ENCODE results near the gene CFAP20DC. TPM values are rescaled to one million over a fixed set of nuclear protein-coding genes. Genes with fewer than 3 reads are reported as not detected.

CFAP20DC gene
- total RNA-seq, 2 donors from 2014 or later = 2.6 to 2.7 TPM

DNA sequence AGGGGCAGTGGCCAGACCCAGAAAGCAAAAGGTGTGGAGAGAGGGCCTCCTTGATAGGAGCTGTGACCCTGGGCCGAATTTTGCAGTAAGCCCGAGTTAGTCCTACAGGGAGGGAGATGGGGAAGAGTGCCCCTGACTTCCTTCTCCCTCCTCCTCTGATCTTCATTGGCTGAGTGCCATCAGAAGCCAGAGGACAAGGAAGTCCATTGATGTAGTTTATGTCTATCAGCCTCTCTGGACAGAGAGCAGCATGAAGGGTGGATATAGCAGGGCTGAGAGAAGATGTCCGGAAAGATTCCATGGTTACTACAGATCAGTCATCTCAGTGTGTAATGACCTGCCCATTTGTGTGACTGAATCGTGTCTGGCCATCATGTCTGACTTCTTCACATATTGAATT lies 280.8 kb downstream of the CFAP20DC start:
- peaks cover 5 to 18% of the 10 kb centered on the region in 2 donors for H3K9me3 Mint-ChIP-seq
- DNase-seq (ENCODE audit: low spot score in 2 of 2) (no peak), ATAC-seq (no peak)
- H3K27ac Mint-ChIP-seq = no peak overlapping the region
- H3K36me3 Mint-ChIP-seq = no peaks in the 10 kb centered on the region

GRCh38 chr3:58766587-58767282 lies 283.1 kb downstream of the CFAP20DC start:
- DNase-seq (ENCODE audit: low spot score in 2 of 2) (no peak), ATAC-seq (no peak)
- Mint-ChIP-seq H3K9me3 (peaks cover 5 to 18% of the 10 kb centered on the region in 2 donors), H3K36me3 (no peaks in the 10 kb centered on the region), H3K27ac (no peak overlapping the region)

- H3K9me3 Mint-ChIP-seq = no peaks in the 10 kb centered on the region
- no peaks in the 10 kb centered on the region for H3K36me3 Mint-ChIP-seq
- DNase-seq (ENCODE audit: low spot score in 2 of 2) (no peak), ATAC-seq (no peak)
- no peak overlapping the region for H3K27ac Mint-ChIP-seq
Observed at GRCh38 chr3:58755150-58755549, 294.7 kb downstream of the CFAP20DC start.

- ATAC-seq = no peak
- Mint-ChIP-seq H3K9me3 (no peaks in the 10 kb centered on the region), H3K36me3 (no peaks in the 10 kb centered on the region), H3K27ac (no peak overlapping the region)
- no peak for DNase-seq (ENCODE audit: low spot score in 2 of 2)
Observed at GRCh38 chr3:58754074-58754473, 295.8 kb downstream of the CFAP20DC start.

DNA sequence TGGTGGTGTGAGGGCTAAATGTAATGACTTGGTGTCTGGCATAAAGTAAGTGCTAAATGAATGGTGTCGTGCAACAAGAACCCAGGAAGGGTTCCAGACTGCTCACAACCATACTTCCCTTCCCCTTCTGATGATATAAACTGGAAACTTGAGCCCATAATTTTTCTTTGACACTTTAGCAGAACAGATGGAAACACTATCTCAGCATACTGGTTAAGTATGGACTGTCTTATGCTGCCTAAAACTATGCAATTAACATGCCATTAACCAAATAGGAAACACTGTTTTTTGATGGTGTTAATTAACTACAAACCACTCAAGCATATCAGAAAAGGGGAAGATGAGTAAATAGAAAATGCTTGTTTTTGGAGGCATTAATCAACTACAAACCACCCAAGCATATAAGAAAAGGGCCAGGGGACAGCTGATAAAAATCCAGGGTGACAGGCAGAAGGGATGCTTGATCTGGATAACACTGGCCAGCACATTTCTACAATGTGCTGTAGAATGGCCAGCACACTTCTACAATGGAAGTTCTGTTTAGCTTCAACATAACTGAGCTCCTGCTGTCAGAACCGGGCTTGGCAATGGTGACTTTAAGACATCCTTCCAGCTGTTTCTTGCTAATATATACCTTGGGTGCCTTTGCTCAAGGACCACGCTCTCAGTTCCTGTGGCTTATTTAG lies 297.8 kb downstream of the CFAP20DC start:
- Mint-ChIP-seq H3K9me3 (no peaks in the 10 kb centered on the region), H3K27ac (no peak overlapping the region), H3K36me3 (no peaks in the 10 kb centered on the region)
- no peak for DNase-seq (ENCODE audit: low spot score in 2 of 2)
- ATAC-seq = no peak

DNA sequence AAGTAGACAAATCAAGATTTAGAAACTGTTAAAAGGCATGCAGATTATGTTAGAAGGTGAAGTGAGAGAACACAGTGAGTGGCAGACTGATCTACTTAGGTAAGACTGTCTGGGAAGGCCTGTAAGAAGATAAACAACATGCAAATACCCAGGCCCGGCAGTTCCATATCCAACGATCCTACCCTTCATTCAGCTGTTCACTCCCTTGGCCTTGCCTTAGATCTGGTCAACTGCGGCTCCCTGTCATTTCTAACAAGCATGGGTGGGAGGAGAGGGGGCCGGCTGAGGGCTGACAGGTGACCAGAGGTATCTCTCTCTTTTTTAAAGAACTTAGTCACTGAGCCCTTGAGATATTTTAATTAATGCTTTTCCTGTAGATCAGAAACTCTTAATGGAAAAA lies 298.6 kb downstream of the CFAP20DC start:
- Mint-ChIP-seq H3K27ac (no peak overlapping the region), H3K36me3 (no peaks in the 10 kb centered on the region), H3K9me3 (no peaks in the 10 kb centered on the region)
- DNase-seq (ENCODE audit: low spot score in 2 of 2) (no peak), ATAC-seq (no peak)

- ATAC-seq (no peak), DNase-seq (ENCODE audit: low spot score in 2 of 2) (no peak)
- H3K27ac Mint-ChIP-seq = no peak overlapping the region
- H3K9me3 Mint-ChIP-seq = no peaks in the 10 kb centered on the region
- no peaks in the 10 kb centered on the region for H3K36me3 Mint-ChIP-seq
Observed at GRCh38 chr3:58749948-58750347, 299.9 kb downstream of the CFAP20DC start.

DNA sequence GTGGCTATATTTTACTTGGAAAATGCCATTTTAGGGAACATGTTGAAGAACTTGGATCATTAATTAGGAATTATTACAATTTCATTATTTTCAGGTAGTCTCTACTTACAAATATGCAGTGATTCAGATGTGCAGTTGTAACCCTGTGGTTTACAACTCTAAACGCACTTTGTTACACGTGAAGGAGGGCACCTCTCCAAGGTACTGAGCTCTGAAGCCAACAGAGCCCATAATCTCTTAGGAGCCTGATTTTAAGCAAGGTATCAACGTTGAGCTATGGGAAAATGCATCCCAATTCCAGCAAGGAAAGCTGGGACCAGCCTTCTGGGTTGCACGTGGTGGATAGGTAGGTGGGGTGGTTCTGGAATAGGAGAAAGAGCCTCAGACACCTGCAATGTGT lies 301.8 kb downstream of the CFAP20DC start:
- no peak overlapping the region for H3K27ac Mint-ChIP-seq
- no peak for DNase-seq (ENCODE audit: low spot score in 2 of 2)
- no peaks in the 10 kb centered on the region for H3K36me3 Mint-ChIP-seq
- no peaks in the 10 kb centered on the region for H3K9me3 Mint-ChIP-seq
- ATAC-seq = no peak

GRCh38 chr3:58746758-58747157 lies 303.1 kb downstream of the CFAP20DC start:
- no peak overlapping the region for H3K27ac Mint-ChIP-seq
- no peaks in the 10 kb centered on the region for H3K9me3 Mint-ChIP-seq
- DNase-seq (ENCODE audit: low spot score in 2 of 2) (no peak), ATAC-seq (no peak)
- H3K36me3 Mint-ChIP-seq = no peaks in the 10 kb centered on the region

DNA sequence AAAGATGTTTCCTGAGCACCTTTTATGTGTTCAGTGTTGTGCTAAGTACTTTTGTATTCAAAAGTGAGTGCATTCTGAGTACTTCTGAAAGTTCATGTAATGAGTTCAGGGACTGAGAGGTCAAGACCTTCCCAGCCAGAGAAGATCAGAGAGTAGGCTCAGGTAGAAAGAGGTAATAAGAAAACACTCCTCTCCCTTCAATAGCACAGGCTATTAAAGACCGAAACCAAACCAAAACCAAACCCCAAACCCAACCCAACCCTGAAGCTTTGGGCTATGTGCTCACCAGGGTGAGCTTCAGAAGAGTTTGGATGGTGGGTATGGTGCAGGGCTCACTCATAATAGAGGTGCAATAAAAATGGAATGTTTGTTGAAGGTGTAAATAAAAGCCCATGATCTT lies 306.5 kb downstream of the CFAP20DC start:
- no peak for ATAC-seq
- Mint-ChIP-seq H3K36me3 (no peaks in the 10 kb centered on the region), H3K9me3 (no peaks in the 10 kb centered on the region), H3K27ac (no peak overlapping the region)
- DNase-seq (ENCODE audit: low spot score in 2 of 2) = no peak

GRCh38 chr3:58742239-58742638 lies 307.6 kb downstream of the CFAP20DC start:
- ATAC-seq (no peak), DNase-seq (ENCODE audit: low spot score in 2 of 2) (no peak)
- no peak overlapping the region for H3K27ac Mint-ChIP-seq
- H3K36me3 Mint-ChIP-seq = no peaks in the 10 kb centered on the region
- no peaks in the 10 kb centered on the region for H3K9me3 Mint-ChIP-seq

GRCh38 chr3:58737644-58738043 lies 312.2 kb downstream of the CFAP20DC start:
- no peak for DNase-seq (ENCODE audit: low spot score in 2 of 2)
- no peaks in the 10 kb centered on the region for H3K36me3 Mint-ChIP-seq
- H3K27ac Mint-ChIP-seq = no peak overlapping the region
- no peaks in the 10 kb centered on the region for H3K9me3 Mint-ChIP-seq
- no peak for ATAC-seq

DNA sequence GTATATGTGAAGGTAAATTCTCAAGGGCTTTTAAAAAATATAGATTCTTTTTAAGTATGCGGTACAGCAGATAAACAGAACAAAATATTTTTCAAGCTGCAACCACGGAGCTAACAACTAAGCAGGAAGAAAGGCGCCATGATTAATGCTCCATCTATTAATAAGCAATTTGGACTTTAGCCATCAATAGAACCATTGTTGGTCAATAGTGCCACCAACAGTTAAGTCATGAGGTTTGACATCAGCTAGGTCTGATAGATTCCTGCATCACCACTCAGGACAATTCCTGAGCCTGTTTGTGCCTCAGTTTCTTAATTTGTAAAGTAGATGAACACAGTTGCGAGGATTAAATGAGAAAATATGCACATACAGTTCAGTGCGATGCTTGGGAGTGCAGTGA lies 318.2 kb downstream of the CFAP20DC start:
- DNase-seq (ENCODE audit: low spot score in 2 of 2) = no peak
- no peak for ATAC-seq
- Mint-ChIP-seq H3K36me3 (no peaks in the 10 kb centered on the region), H3K27ac (no peak overlapping the region), H3K9me3 (no peaks in the 10 kb centered on the region)

DNA sequence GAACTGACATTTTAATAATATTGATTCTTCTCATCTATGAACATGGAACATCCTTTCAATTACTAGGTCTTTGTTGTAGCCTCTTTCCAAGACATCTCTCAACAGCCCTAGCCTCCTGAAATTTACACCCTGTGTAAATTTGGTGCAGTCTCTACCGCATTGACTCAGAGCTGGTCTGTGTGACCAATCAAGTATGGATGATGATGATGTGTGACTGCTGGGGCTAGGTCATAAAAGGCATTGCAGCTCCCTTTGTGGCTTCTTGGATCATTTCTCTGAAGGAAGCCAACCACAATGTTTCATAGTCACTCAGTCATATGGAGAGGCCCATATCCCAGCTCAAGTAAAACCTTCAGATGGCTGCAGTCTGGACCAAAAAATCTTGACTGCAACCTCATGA lies 321.1 kb downstream of the CFAP20DC start:
- no peaks in the 10 kb centered on the region for H3K36me3 Mint-ChIP-seq
- H3K27ac Mint-ChIP-seq = no peak overlapping the region
- DNase-seq (ENCODE audit: low spot score in 2 of 2) (no peak), ATAC-seq (peak; percentile 31 to 76)
- no peaks in the 10 kb centered on the region for H3K9me3 Mint-ChIP-seq

DNA sequence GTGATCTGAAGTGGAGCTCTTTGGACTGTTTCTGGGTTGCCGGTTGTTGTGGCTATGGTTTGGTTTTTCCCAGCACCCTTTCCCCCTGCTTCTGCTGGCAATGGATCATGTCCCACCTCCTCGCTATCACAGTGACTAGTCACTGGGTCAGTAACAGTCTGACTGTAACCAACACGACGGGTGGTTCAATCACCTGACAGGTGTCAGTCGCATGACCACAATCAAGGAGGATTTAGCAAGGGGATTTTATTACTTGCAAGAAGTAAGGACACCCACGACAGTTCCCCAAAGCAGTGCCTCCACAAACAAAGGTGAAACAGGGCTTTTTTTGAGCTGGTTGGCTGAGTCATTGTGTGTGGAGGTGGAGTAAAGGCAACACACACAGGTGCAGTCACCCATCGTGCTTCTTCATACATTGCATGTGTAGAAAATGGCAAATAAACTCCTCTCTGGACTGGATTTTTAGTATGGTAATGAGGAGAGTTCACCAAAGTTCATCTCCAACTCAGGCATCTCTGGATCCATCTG lies 324.4 kb downstream of the CFAP20DC start:
- Mint-ChIP-seq H3K27ac (no peak overlapping the region), H3K9me3 (no peaks in the 10 kb centered on the region), H3K36me3 (no peaks in the 10 kb centered on the region)
- no peak for DNase-seq (ENCODE audit: low spot score in 2 of 2)
- ATAC-seq = peak in 1 of 2 donors; percentile 26

DNA sequence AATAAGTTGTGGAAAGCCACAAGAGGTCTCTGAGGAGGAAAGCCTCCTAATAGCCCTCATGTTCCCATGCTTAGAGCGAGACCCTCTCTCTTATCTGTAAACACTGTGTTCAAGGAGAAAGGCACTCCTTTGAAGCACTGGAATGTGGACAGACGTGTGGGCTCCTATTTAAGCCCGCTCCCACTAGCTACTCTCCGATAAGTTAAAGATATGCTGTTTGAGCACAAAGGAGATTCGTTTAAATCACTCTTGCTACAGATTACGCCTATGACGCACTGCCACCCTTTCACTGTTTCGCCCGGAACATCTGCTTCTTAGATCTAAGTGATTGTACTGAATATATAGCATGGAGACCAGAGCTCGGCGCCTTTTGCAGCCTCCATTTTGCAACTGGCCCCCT lies 325.5 kb downstream of the CFAP20DC start:
- DNase-seq (ENCODE audit: low spot score in 2 of 2) (no peak), ATAC-seq (no peak)
- Mint-ChIP-seq H3K27ac (no peak overlapping the region), H3K9me3 (no peaks in the 10 kb centered on the region), H3K36me3 (no peaks in the 10 kb centered on the region)

DNA sequence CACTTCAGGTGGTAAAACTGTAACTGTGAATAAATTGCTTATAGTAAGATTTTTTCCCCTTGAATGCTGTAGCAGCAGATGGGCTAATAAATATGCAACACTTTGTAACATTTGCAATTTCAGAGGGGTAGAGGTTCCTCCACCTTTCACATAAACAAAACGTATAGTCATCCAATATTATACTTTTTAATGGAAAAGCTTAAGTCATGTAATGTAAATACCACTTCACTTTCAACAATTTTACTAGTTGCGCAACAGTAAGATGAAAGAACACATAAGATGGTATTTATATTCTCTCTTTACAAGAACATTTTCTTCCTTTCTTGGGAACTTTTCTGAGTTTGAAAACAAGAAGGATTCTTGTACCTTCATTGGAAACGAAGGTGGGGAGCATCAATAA lies 326.7 kb downstream of the CFAP20DC start:
- no peaks in the 10 kb centered on the region for H3K36me3 Mint-ChIP-seq
- no peaks in the 10 kb centered on the region for H3K9me3 Mint-ChIP-seq
- no peak overlapping the region for H3K27ac Mint-ChIP-seq
- DNase-seq (ENCODE audit: low spot score in 2 of 2) (no peak), ATAC-seq (no peak)

GRCh38 chr3:58722561-58722960 lies 327.3 kb downstream of the CFAP20DC start:
- ATAC-seq (no peak), DNase-seq (ENCODE audit: low spot score in 2 of 2) (no peak)
- no peaks in the 10 kb centered on the region for H3K9me3 Mint-ChIP-seq

More at GRCh38 chr3:58722561-58722960, 327.3 kb downstream of the CFAP20DC start:
- H3K27ac Mint-ChIP-seq = no peak overlapping the region
- no peaks in the 10 kb centered on the region for H3K36me3 Mint-ChIP-seq
